ENCODE results near the gene ADD3. TPM values are rescaled to one million over a fixed set of nuclear protein-coding genes. Genes with fewer than 3 reads are reported as not detected.

The ADD3 gene
- total RNA-seq, 2 donors from 2014 or later = 91.1 to 659 TPM

- no peaks in the 10 kb centered on the region for H3K36me3 ChIP-seq
- no peak for ATAC-seq (ENCODE audit: insufficient number of reproducible peaks, low FRiP score, low read depth)
- TF ChIP-seq CTCF (IDR thresholded peaks at IDR 0.05) = no peak
These were observed 168.6 kb downstream of the ADD3 start for GRCh38 chr10:110176141-110177030.

GRCh38 chr10:110179220-110179619 lies 171.4 kb downstream of the ADD3 start:
- Histone ChIP-seq H3K4me3 (no peak overlapping the region), H3K36me3 (no peaks in the 10 kb centered on the region), H3K4me1 (ENCODE audit: control insufficient read depth in 1 of 2, low read depth in 2 of 2) (peaks cover 0 to 3% of the 10 kb centered on the region in 2 donors), H3K27ac (no peak overlapping the region), H3K9me3 (no peaks in the 10 kb centered on the region), H3K27me3 (replicated peaks; ENCODE audit: insufficient read depth) (no peaks in the 10 kb centered on the region)
- TF ChIP-seq CTCF (IDR thresholded peaks at IDR 0.05) = no peak
- DNase-seq (ENCODE audit: low spot score) = no peak
- no peak for ATAC-seq (ENCODE audit: insufficient number of reproducible peaks, low FRiP score, low read depth)

More at GRCh38 chr10:110176141-110177030, 168.6 kb downstream of the ADD3 start:
- peak overlapping the region; percentile 20 for H3K4me3 ChIP-seq
- no peak for DNase-seq (ENCODE audit: low spot score)
- H3K27me3 ChIP-seq (replicated peaks; ENCODE audit: insufficient read depth) = no peaks in the 10 kb centered on the region
- H3K9me3 ChIP-seq = no peaks in the 10 kb centered on the region
- peaks cover 0 to 3% of the 10 kb centered on the region in 2 donors for H3K4me1 ChIP-seq (ENCODE audit: control insufficient read depth in 1 of 2, low read depth in 2 of 2)
- H3K27ac ChIP-seq = no peak overlapping the region

- Histone ChIP-seq H3K4me1 (ENCODE audit: control insufficient read depth in 1 of 2, low read depth in 2 of 2) (peaks cover 0 to 3% of the 10 kb centered on the region in 2 donors), H3K4me3 (no peak overlapping the region), H3K9me3 (no peaks in the 10 kb centered on the region), H3K27me3 (replicated peaks; ENCODE audit: insufficient read depth) (no peaks in the 10 kb centered on the region), H3K36me3 (no peaks in the 10 kb centered on the region), H3K27ac (no peak overlapping the region)
- DNase-seq (ENCODE audit: low spot score) = no peak
- TF ChIP-seq CTCF (IDR thresholded peaks at IDR 0.05) = no peak
- no peak for ATAC-seq (ENCODE audit: insufficient number of reproducible peaks, low FRiP score, low read depth)
These were observed 173.7 kb downstream of the ADD3 start for GRCh38 chr10:110181451-110181850.

- H3K36me3 ChIP-seq = no peaks in the 10 kb centered on the region
- no peak overlapping the region for H3K27ac ChIP-seq
- H3K4me3 ChIP-seq = no peak overlapping the region
- DNase-seq (ENCODE audit: low spot score) (no peak), ATAC-seq (ENCODE audit: insufficient number of reproducible peaks, low FRiP score, low read depth) (no peak)
- H3K27me3 ChIP-seq (replicated peaks; ENCODE audit: insufficient read depth) = no peaks in the 10 kb centered on the region
- no peak for TF ChIP-seq CTCF (IDR thresholded peaks at IDR 0.05)
- no peaks in the 10 kb centered on the region for H3K4me1 ChIP-seq (ENCODE audit: control insufficient read depth in 1 of 2, low read depth in 2 of 2)
- H3K9me3 ChIP-seq = no peaks in the 10 kb centered on the region
These were observed 174.1 kb downstream of the ADD3 start for GRCh38 chr10:110181911-110182310.

GRCh38 chr10:110184398-110184797 lies 176.6 kb downstream of the ADD3 start:
- H3K4me1 ChIP-seq (ENCODE audit: control insufficient read depth in 1 of 2, low read depth in 2 of 2) = no peaks in the 10 kb centered on the region
- ATAC-seq (ENCODE audit: insufficient number of reproducible peaks, low FRiP score, low read depth) = no peak
- H3K27ac ChIP-seq = no peak overlapping the region
- no peak for TF ChIP-seq CTCF (IDR thresholded peaks at IDR 0.05)
- H3K27me3 ChIP-seq (replicated peaks; ENCODE audit: insufficient read depth) = no peaks in the 10 kb centered on the region
- no peaks in the 10 kb centered on the region for H3K36me3 ChIP-seq
- H3K4me3 ChIP-seq = no peak overlapping the region
- H3K9me3 ChIP-seq = no peaks in the 10 kb centered on the region
- DNase-seq (ENCODE audit: low spot score) = no peak

Other genes starting within 250 kb of the ADD3 start
- 10 to 100 TPM; 36.0 to 86.0 TPM for gene XPNPEP1, start 84.5 kb upstream of the ADD3 start, total RNA-seq
- gene MXI1, start 199.6 kb downstream of the ADD3 start, total RNA-seq = 10 to 100 TPM; 87.7 to 92.8 TPM